Measurements from ENCODE around the gene MTCL1. TPM values are rescaled to one million over a fixed set of nuclear protein-coding genes. Genes with fewer than 3 reads are reported as not detected.

The MTCL1 gene
- total RNA-seq, 2 experiments from 2014 or later: 0.14 to 0.43 TPM

GRCh38 chr18:8777846-8778245 lies 72.5 kb downstream of the MTCL1 start:
- H3K4me1 Mint-ChIP-seq: no peaks in the 10 kb centered on the region
- H3K36me3 Mint-ChIP-seq: no peaks in the 10 kb centered on the region
- H3K27ac Mint-ChIP-seq: no peak overlapping the region
- H3K4me3 Mint-ChIP-seq: no peak overlapping the region
- no peaks in the 10 kb centered on the region for H3K9me3 Mint-ChIP-seq
- H3K27me3 Mint-ChIP-seq: no peaks in the 10 kb centered on the region
- DNase-seq: no peak

GRCh38 chr18:8778386-8778785 lies 73.0 kb downstream of the MTCL1 start:
- DNase-seq: no peak
- H3K4me1 Mint-ChIP-seq: no peaks in the 10 kb centered on the region
- no peaks in the 10 kb centered on the region for H3K9me3 Mint-ChIP-seq
- H3K27me3 Mint-ChIP-seq: no peaks in the 10 kb centered on the region
- H3K27ac Mint-ChIP-seq: no peak overlapping the region
- no peak overlapping the region for H3K4me3 Mint-ChIP-seq
- no peaks in the 10 kb centered on the region for H3K36me3 Mint-ChIP-seq

GRCh38 chr18:8778824-8779223 lies 73.5 kb downstream of the MTCL1 start:
- no peaks in the 10 kb centered on the region for H3K27me3 Mint-ChIP-seq
- DNase-seq: no peak
- no peak overlapping the region for H3K4me3 Mint-ChIP-seq
- H3K4me1 Mint-ChIP-seq: no peaks in the 10 kb centered on the region
- H3K27ac Mint-ChIP-seq: no peak overlapping the region
- H3K9me3 Mint-ChIP-seq: no peaks in the 10 kb centered on the region
- H3K36me3 Mint-ChIP-seq: no peaks in the 10 kb centered on the region

- no peak overlapping the region for H3K4me3 Mint-ChIP-seq
Observed at GRCh38 chr18:8779251-8779650, 73.9 kb downstream of the MTCL1 start.

GRCh38 chr18:8780227-8780626 lies 74.9 kb downstream of the MTCL1 start:
- no peaks in the 10 kb centered on the region for H3K27me3 Mint-ChIP-seq
- no peak for DNase-seq
- H3K4me3 Mint-ChIP-seq: no peak overlapping the region

More at GRCh38 chr18:8779251-8779650, 73.9 kb downstream of the MTCL1 start:
- Mint-ChIP-seq H3K27ac (no peak overlapping the region), H3K27me3 (no peaks in the 10 kb centered on the region), H3K36me3 (no peaks in the 10 kb centered on the region), H3K9me3 (no peaks in the 10 kb centered on the region), H3K4me1 (no peaks in the 10 kb centered on the region)
- DNase-seq: no peak

GRCh38 chr18:8781671-8782070 lies 76.3 kb downstream of the MTCL1 start:
- no peak for DNase-seq
- Mint-ChIP-seq H3K4me3 (no peak overlapping the region), H3K9me3 (no peaks in the 10 kb centered on the region), H3K27ac (no peak overlapping the region), H3K4me1 (peaks cover 3% of the 10 kb centered on the region), H3K36me3 (no peaks in the 10 kb centered on the region), H3K27me3 (no peaks in the 10 kb centered on the region)

More at GRCh38 chr18:8780227-8780626, 74.9 kb downstream of the MTCL1 start:
- Mint-ChIP-seq H3K36me3 (no peaks in the 10 kb centered on the region), H3K27ac (no peak overlapping the region), H3K4me1 (no peaks in the 10 kb centered on the region), H3K9me3 (no peaks in the 10 kb centered on the region)

- Mint-ChIP-seq H3K4me1 (peaks cover 7% of the 10 kb centered on the region), H3K27ac (no peak overlapping the region), H3K9me3 (no peaks in the 10 kb centered on the region), H3K36me3 (no peaks in the 10 kb centered on the region), H3K4me3 (no peak overlapping the region), H3K27me3 (no peaks in the 10 kb centered on the region)
- no peak for DNase-seq
Observed at GRCh38 chr18:8783335-8783993, 78.1 kb downstream of the MTCL1 start.

GRCh38 chr18:8783994-8784530 lies 78.7 kb downstream of the MTCL1 start:
- DNase-seq: no peak
- peaks cover 7% of the 10 kb centered on the region for H3K4me1 Mint-ChIP-seq

GRCh38 chr18:8785261-8785660 lies 79.9 kb downstream of the MTCL1 start:
- Mint-ChIP-seq H3K4me1 (peaks cover 7% of the 10 kb centered on the region), H3K27me3 (no peaks in the 10 kb centered on the region), H3K4me3 (no peak overlapping the region), H3K27ac (no peak overlapping the region), H3K9me3 (no peaks in the 10 kb centered on the region), H3K36me3 (no peaks in the 10 kb centered on the region)
- no peak for DNase-seq

More at GRCh38 chr18:8783994-8784530, 78.7 kb downstream of the MTCL1 start:
- H3K36me3 Mint-ChIP-seq: no peaks in the 10 kb centered on the region
- H3K4me3 Mint-ChIP-seq: no peak overlapping the region
- no peak overlapping the region for H3K27ac Mint-ChIP-seq
- H3K27me3 Mint-ChIP-seq: no peaks in the 10 kb centered on the region
- H3K9me3 Mint-ChIP-seq: no peaks in the 10 kb centered on the region

GRCh38 chr18:8785855-8786482 lies 80.6 kb downstream of the MTCL1 start:
- no peaks in the 10 kb centered on the region for H3K36me3 Mint-ChIP-seq
- H3K4me3 Mint-ChIP-seq: no peak overlapping the region
- H3K27me3 Mint-ChIP-seq: no peaks in the 10 kb centered on the region
- H3K9me3 Mint-ChIP-seq: no peaks in the 10 kb centered on the region
- H3K27ac Mint-ChIP-seq: no peak overlapping the region
- H3K4me1 Mint-ChIP-seq: peaks cover 7% of the 10 kb centered on the region
- no peak for DNase-seq

GRCh38 chr18:8786483-8787370 lies 81.4 kb downstream of the MTCL1 start:
- H3K27ac Mint-ChIP-seq: no peak overlapping the region
- DNase-seq: no peak
- H3K4me1 Mint-ChIP-seq: peaks cover 7% of the 10 kb centered on the region
- no peaks in the 10 kb centered on the region for H3K36me3 Mint-ChIP-seq
- H3K4me3 Mint-ChIP-seq: no peak overlapping the region
- no peaks in the 10 kb centered on the region for H3K9me3 Mint-ChIP-seq
- no peaks in the 10 kb centered on the region for H3K27me3 Mint-ChIP-seq

- H3K27ac Mint-ChIP-seq: no peak overlapping the region
- H3K4me1 Mint-ChIP-seq: peaks cover 7% of the 10 kb centered on the region
- H3K9me3 Mint-ChIP-seq: no peaks in the 10 kb centered on the region
- no peaks in the 10 kb centered on the region for H3K27me3 Mint-ChIP-seq
- H3K36me3 Mint-ChIP-seq: no peaks in the 10 kb centered on the region
- no peak for DNase-seq
- no peak overlapping the region for H3K4me3 Mint-ChIP-seq
Observed at GRCh38 chr18:8787371-8787670, 82.0 kb downstream of the MTCL1 start.

- Mint-ChIP-seq H3K4me1 (peaks cover 7% of the 10 kb centered on the region), H3K27ac (no peak overlapping the region), H3K9me3 (no peaks in the 10 kb centered on the region), H3K27me3 (no peaks in the 10 kb centered on the region), H3K4me3 (no peak overlapping the region), H3K36me3 (no peaks in the 10 kb centered on the region)
- no peak for DNase-seq
Observed at GRCh38 chr18:8787794-8788193, 82.4 kb downstream of the MTCL1 start.

GRCh38 chr18:8788503-8789429 lies 83.4 kb downstream of the MTCL1 start:
- Mint-ChIP-seq H3K9me3 (no peaks in the 10 kb centered on the region), H3K36me3 (no peaks in the 10 kb centered on the region), H3K4me3 (no peak overlapping the region), H3K27ac (no peak overlapping the region), H3K4me1 (peaks cover 7% of the 10 kb centered on the region), H3K27me3 (no peaks in the 10 kb centered on the region)
- no peak for DNase-seq

Measured in activated naive CD8-positive, alpha-beta T cell treated with anti-CD3 and anti-CD28 coated beads for 36 hours (primary cell).